Stimulated activated CD4-positive, alpha-beta T cell treated with anti-CD3 and anti-CD28 coated beads, Interleukin-4, amount 100 ng/mL, for 48 hours (primary cell): ENCODE data around the gene PKD2L1.

Source experiments
- DNase-seq, 2 donors: peaks; one replicate each; pipeline ENCODE4 v3.0.0-alpha.2; 2020; ENCODE audit warnings: low read depth in 2 of 2

Gene PKD2L1

GRCh38 chr10:100356067-100357017, 26.3 kb upstream of the PKD2L1 start:
- DNase-seq: no peak

DNA sequence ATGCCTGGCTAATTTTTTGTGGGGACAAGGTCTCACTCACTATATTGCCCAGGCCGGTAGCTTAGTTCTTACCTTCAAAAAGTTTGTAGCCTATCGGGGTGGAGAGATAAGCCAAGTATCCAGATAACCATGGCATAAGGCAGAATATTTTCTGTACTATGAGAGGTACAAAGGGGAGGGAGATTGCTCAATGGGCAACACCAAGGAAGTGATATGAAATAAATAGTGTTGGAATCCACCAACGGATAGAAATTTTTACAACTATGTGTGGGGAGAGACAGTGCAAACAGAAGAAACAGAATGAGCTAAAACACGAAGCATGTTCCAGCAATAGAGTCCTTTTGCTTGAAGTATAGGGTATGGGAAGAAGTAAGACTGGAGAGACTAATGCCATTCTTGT, 25.1 kb upstream of the PKD2L1 start:
- DNase-seq: no peak

DNA sequence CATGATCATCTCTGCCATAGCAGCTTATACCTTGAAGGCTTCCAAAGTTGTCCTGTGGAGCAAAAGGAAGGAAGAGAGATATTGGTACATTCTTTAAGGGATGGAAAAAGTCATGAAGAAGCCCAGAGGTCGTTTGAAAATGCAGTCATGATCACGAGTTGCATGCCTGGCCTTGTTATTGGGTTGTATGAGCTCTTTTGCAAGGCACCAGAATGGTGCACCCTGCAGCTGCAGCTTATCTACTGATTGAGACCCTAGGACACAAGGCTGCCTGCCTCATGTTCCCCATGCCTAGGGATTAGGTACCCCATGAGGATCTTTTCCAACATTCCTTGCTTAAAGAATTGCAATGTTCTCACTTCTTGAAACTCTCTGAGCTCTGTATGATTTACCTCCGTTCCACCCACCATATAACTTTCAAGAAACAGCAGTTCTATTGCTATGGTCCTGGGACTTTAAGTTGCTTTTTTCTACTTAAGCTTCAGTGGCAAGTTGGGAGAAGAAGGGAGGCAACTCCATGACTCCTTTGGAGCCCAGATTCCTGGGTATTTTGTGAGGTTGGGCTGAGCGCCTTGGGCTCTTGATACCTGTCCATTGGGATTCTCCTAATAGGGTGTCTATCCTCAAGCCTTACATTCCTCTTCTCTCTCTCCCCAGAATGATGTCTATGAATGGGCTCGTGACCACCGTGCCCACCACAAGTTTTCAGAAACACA, 23.9 kb upstream of the PKD2L1 start:
- DNase-seq: no peak

GRCh38 chr10:100350914-100351485, 21.0 kb upstream of the PKD2L1 start:
- DNase-seq: no peak

GRCh38 chr10:100349672-100350071, 19.6 kb upstream of the PKD2L1 start:
- DNase-seq: no peak

DNA sequence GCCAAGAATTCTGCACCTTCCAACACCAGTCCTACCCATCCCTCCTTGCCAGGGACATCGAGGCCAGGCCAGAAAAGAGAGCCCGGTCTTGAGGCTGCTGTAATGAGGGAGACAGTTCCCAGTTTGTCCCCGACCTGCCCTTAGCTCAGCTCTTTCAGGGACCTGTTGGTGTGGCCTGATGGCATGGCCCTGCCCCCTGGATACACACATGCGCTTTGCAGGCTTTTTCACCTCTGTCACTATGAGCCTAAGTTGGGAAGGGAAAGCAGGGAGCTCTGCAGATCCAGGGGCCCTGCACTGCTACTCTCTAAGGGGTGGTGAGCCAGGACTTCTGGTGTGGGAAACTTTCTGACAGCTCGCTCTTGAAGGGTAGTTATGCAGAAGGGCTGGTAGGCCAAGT, 19.1 kb upstream of the PKD2L1 start:
- DNase-seq: no peak

GRCh38 chr10:100348389-100348927, 18.4 kb upstream of the PKD2L1 start:
- no peak for DNase-seq

GRCh38 chr10:100347568-100348195, 17.7 kb upstream of the PKD2L1 start:
- no peak for DNase-seq

DNA sequence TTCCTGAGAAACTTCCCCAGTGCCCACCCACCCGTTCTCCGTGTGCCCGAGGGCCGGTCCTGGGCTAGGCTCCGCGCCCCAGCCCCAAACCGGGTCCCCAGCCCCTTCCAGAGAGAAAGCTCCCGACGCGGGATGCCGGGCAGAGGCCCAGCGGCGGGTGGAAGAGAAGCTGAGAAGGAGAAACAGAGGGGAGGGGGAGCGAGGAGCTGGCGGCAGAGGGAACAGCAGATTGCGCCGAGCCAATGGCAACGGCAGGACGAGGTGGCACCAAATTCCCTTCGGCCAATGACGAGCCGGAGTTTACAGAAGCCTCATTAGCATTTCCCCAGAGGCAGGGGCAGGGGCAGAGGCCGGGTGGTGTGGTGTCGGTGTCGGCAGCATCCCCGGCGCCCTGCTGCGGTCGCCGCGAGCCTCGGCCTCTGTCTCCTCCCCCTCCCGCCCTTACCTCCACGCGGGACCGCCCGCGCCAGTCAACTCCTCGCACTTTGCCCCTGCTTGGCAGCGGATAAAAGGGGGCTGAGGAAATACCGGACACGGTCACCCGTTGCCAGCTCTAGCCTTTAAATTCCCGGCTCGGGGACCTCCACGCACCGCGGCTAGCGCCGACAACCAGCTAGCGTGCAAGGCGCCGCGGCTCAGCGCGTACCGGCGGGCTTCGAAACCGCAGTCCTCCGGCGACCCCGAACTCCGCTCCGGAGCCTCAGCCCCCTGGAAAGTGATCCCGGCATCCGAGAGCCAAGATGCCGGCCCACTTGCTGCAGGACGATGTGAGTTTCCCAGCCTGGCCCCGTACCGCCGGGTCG, 16.9 kb upstream of the PKD2L1 start, which contains the start of gene SCD:
TSS of gene SCD (plus strand) at position 469 of the 803 bp plus-strand sequence. CDS start at position 741, 272 bp downstream.
- peak; percentile 73 to 80 for DNase-seq

- DNase-seq: peak; percentile 70 to 74
Observed at GRCh38 chr10:100346351-100346764, 16.3 kb upstream of the PKD2L1 start.

DNA sequence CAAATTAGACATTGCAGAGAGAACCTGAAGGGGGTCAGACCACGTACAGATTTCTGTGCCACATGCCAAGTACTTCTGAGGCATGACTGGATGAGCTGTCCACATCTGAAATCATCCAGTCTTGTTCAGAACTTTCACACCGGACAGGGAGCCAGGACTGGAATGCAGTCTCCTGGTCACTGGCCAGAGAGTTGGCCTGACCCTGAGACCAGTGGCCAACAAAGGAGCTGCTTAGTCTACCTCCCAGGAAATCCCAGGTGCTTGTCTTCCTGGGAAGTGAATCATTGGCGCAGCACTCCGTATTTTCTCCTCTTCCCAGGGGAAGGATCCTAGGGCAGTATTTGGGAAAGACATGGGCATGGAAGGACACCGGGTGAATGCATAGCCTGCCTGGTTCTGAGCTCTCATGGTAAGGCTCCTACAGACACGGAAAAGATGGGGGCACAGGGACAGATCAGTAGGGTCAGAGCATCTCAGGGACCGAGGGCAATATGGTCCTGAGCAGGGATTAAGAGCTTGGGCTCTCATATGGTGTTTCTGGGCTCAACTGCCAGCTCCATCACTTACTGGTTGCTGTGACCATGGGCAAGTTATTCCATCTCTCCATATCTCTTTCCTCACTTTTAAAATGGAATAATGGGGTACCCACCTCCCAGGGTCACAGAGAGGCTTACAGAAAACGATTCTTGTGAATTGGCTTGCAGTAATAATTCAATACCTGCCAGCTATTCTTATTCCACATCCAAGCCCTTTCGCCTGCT, 15.7 kb upstream of the PKD2L1 start:
- no peak for DNase-seq

GRCh38 chr10:100344241-100344788, 14.3 kb upstream of the PKD2L1 start:
- no peak for DNase-seq

DNA sequence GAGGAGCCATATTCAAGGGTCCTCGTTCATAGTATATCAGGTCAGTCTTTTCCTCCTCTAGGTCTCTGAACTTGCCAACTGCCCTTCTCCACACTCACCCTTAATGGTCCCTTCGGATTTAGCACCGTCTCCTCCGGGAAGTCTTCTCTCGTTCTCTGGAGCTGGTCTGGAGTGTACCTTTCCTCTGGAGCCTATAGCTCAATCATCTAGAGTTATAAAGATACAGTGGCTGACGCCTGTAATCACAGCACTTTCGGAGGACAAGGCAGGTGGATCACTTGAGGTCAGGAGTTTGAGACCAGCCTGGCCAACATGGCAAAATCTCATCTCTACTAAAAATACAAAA, 12.6 kb upstream of the PKD2L1 start:
- no peak for DNase-seq

GRCh38 chr10:100341953-100342626, 12.1 kb upstream of the PKD2L1 start:
- peak; percentile 36 to 37 for DNase-seq

- no peak for DNase-seq
Observed at GRCh38 chr10:100340948-100341847, 11.2 kb upstream of the PKD2L1 start.

DNA sequence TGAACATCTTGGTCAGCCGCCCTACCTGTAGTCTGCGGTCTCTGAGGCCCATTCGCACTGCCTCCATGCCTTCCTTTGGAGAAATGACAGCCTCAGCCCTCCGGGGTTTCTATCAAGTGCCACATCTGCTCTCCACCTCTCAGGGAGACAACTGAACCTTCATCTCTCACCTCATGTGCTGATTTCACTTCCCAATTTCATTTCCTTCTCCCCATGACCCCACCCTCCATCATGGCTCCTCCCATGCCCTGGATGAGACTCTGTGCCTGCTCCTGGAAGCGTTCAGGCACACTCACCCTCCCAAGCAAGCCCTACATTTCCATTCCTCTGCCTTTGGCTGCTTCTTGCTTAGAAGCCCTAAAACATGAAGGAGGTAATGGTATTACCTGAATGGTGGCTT, 9.2 kb upstream of the PKD2L1 start:
- DNase-seq: no peak

GRCh38 chr10:100338434-100339036, 8.5 kb upstream of the PKD2L1 start:
- peak; percentile 71 to 77 for DNase-seq

- DNase-seq: no peak
Observed at GRCh38 chr10:100334762-100335161, 4.7 kb upstream of the PKD2L1 start.
